Fibroblast of mammary gland (primary cell): ENCODE data around the gene KCNMB3.
A peak's percentile ranks its signal among the peaks of the same experiment; 100 is the strongest.
"Not testable (repeated sequence)": the region's sequence is repeated elsewhere in the genome, so short reads cannot be mapped to it uniquely, and the experiment has no call there.

Experiments used
- DNase-seq: peaks from one replicate; pipeline ENCODE4 v3.0.0-alpha.2; 2010; ENCODE audit warnings: low read depth
- H3K4me3 ChIP-seq: 2 replicates; pipeline ENCODE4 v1.5.1; 2011; ENCODE audit warnings: low read depth, mild to moderate bottlenecking, low read length, moderate library complexity; ENCODE audit not compliant: control insufficient read depth
- CTCF ChIP-seq: conservative IDR thresholded peaks from 2 replicates; pipeline ENCODE4 v1.5.1; 2011; ENCODE audit warnings: low read depth, low read length, inconsistent platforms; ENCODE audit not compliant: control insufficient read depth, insufficient read depth

The KCNMB3 gene

GRCh38 chr3:179229177-179229576, 21.7 kb downstream of the KCNMB3 start:
- no peak overlapping the region for H3K4me3 ChIP-seq
- no peak for DNase-seq
- TF ChIP-seq CTCF = no peak

GRCh38 chr3:179227349-179227748, 23.6 kb downstream of the KCNMB3 start:
- DNase-seq = peak; percentile 33
- no peak for TF ChIP-seq CTCF
- no peak overlapping the region for H3K4me3 ChIP-seq

GRCh38 chr3:179224584-179224983, 26.3 kb downstream of the KCNMB3 start:
- H3K4me3 ChIP-seq = no peak overlapping the region
- TF ChIP-seq CTCF = no peak
- no peak for DNase-seq

GRCh38 chr3:179223548-179223947, 27.4 kb downstream of the KCNMB3 start:
- H3K4me3 ChIP-seq = no peak overlapping the region
- no peak for DNase-seq
- no peak for TF ChIP-seq CTCF

- DNase-seq, H3K4me3 ChIP-seq: not testable (repeated sequence)
Measured at GRCh38 chr3:179218213-179218612, 32.7 kb downstream of the KCNMB3 start.

GRCh38 chr3:179215550-179215949, 35.4 kb downstream of the KCNMB3 start:
- not testable (repeated sequence) for H3K4me3 ChIP-seq
- DNase-seq = peak; percentile 51

- no peak for TF ChIP-seq CTCF
- no peak for DNase-seq
- H3K4me3 ChIP-seq = no peak overlapping the region
Measured at GRCh38 chr3:179200790-179201189, 50.1 kb downstream of the KCNMB3 start.

GRCh38 chr3:179196700-179197099, 54.2 kb downstream of the KCNMB3 start:
- H3K4me3 ChIP-seq = no peak overlapping the region
- no peak for DNase-seq
- TF ChIP-seq CTCF = no peak
